ENCODE measurements around the gene TSPEAR. TPM values are rescaled to one million over a fixed set of nuclear protein-coding genes. Genes with fewer than 3 reads are reported as not detected.

Gene TSPEAR
- total and polyA plus RNA-seq, 2 of the 13 experiments (the other 11 are each of a cell fraction or from before 2014, with no cell fraction given) = 0.07 to 0.32 TPM

GRCh38 chr21:44569861-44570517 is 141.4 kb downstream of the TSPEAR start (continued):
- no peak for TF ChIP-seq ZNF609 (CRISPR knock-in tag; IDR thresholded peaks at IDR 0.05; ENCODE audit: borderline replicate concordance)
- TF ChIP-seq ZSCAN31 (CRISPR knock-in tag; IDR thresholded peaks at IDR 0.05; ENCODE audit: low read depth) = no peak
- TF ChIP-seq ZNF230 (CRISPR knock-in tag; IDR thresholded peaks at IDR 0.05) = no peak
- TF ChIP-seq THAP9 (CRISPR knock-in tag; IDR thresholded peaks at IDR 0.05; ENCODE audit: borderline replicate concordance) = no peak
- TF ChIP-seq HMGA1 (CRISPR knock-in tag; conservative IDR thresholded peaks at IDR 0.05) = no peak
- no peak for TF ChIP-seq ZSCAN25 (CRISPR knock-in tag; IDR thresholded peaks at IDR 0.05)
- TF ChIP-seq SRSF9 (IDR thresholded peaks at IDR 0.05; ENCODE audit: borderline replicate concordance, insufficient read depth, low read depth, low read length, poor library complexity, severe bottlenecking) = no peak
- TF ChIP-seq ZBTB37 (CRISPR knock-in tag; IDR thresholded peaks at IDR 0.05) = no peak
- TF ChIP-seq ZNF496 (CRISPR knock-in tag; IDR thresholded peaks at IDR 0.05; ENCODE audit: insufficient replicate concordance) = no peak
- no peak for TF ChIP-seq ZMYM3 (CRISPR knock-in tag; IDR thresholded peaks at IDR 0.05)
- no peak for TF ChIP-seq ZNF225 (CRISPR knock-in tag; IDR thresholded peaks at IDR 0.05)
- TF ChIP-seq ZNF83 (CRISPR knock-in tag; IDR thresholded peaks at IDR 0.05; ENCODE audit: borderline replicate concordance) = no peak
